GM10266 (cell line): ENCODE measurements around the gene APOH.

ENCODE experiments used
- DNase-seq: peaks from one replicate; pipeline ENCODE4 v3.0.0; 2012; ENCODE audit errors: extremely low spot score
- CTCF ChIP-seq: IDR thresholded peaks from 2 replicates; pipeline ENCODE4 v1.5.1; 2012; ENCODE audit warnings: mild to moderate bottlenecking, low read depth; ENCODE audit not compliant: control insufficient read depth, insufficient read depth; ENCODE audit errors: missing control alignments

Gene APOH

GRCh38 chr17:66211047-66211810, 18.0 kb downstream of the APOH start:
- no peak for TF ChIP-seq CTCF
- DNase-seq: no peak

GRCh38 chr17:66210208-66210574, 19.0 kb downstream of the APOH start:
- TF ChIP-seq CTCF: no peak

GRCh38 chr17:66207936-66208335, 21.3 kb downstream of the APOH start:
- TF ChIP-seq CTCF: no peak

More at GRCh38 chr17:66210208-66210574, 19.0 kb downstream of the APOH start:
- no peak for DNase-seq

GRCh38 chr17:66203274-66204015, 25.8 kb downstream of the APOH start:
- no peak for TF ChIP-seq CTCF
- DNase-seq: no peak

More at GRCh38 chr17:66207936-66208335, 21.3 kb downstream of the APOH start:
- DNase-seq: no peak

- DNase-seq: no peak
- peak; percentile 29 for TF ChIP-seq CTCF
Measured at GRCh38 chr17:66200685-66201092, 28.5 kb downstream of the APOH start.

- DNase-seq: no peak
- TF ChIP-seq CTCF: no peak
Measured at GRCh38 chr17:66198242-66198641, 31.0 kb downstream of the APOH start.

- TF ChIP-seq CTCF: no peak
Measured at GRCh38 chr17:66192378-66192687, 36.9 kb downstream of the APOH start.

More at GRCh38 chr17:66192378-66192687, 36.9 kb downstream of the APOH start:
- DNase-seq: no peak
